DOHH2 (cell line): ENCODE results near the gene DMRTA2.

Experiments used
- H3F3A ChIP-seq: fragments of 200-600 bp; sonication (generic), shearing (Covaris generic); 2 replicates; pipeline ENCODE4 v1.6.0; 2016; ENCODE audit warnings: antibody characterized with exemption, mild to moderate bottlenecking; ENCODE audit not compliant: control insufficient read depth, insufficient read depth
- H3K27ac ChIP-seq: fragments of 200-600 bp; sonication (generic); 2 replicates; pipeline ENCODE4 v1.5.1; 2014; ENCODE audit warnings: low read depth, mild to moderate bottlenecking, low read length, moderate library complexity
- H3K27me3 ChIP-seq: fragments of 200-600 bp; sonication (generic); 2 replicates; pipeline ENCODE4 v1.6.1; 2014; ENCODE audit warnings: mild to moderate bottlenecking, low read length, mixed read lengths; ENCODE audit not compliant: control insufficient read depth
- H3K36me3 ChIP-seq: fragments of 200-600 bp; sonication (generic); 2 replicates; pipeline ENCODE4 v1.6.1; 2014; ENCODE audit warnings: mild to moderate bottlenecking, low read length, moderate library complexity, mixed read lengths; ENCODE audit not compliant: control insufficient read depth
- H3K4me1 ChIP-seq: fragments of 200-600 bp; sonication (generic); 2 replicates; pipeline ENCODE4 v1.6.1; 2014; ENCODE audit warnings: mild to moderate bottlenecking, low read length, mixed read lengths; ENCODE audit not compliant: control insufficient read depth
- H3K4me2 ChIP-seq: fragments of 200-600 bp; sonication (generic); 2 replicates; pipeline ENCODE4 v1.6.0; 2014; ENCODE audit warnings: mild to moderate bottlenecking, low read length, moderate library complexity
- H3K4me3 ChIP-seq: fragments of 200-600 bp; sonication (generic); 2 replicates; pipeline ENCODE4 v1.5.1; 2014; ENCODE audit warnings: mild to moderate bottlenecking, low read length, mixed read lengths
- H3K79me2 ChIP-seq: fragments of 200-600 bp; sonication (generic); 2 replicates; pipeline ENCODE4 v1.6.1; 2014; ENCODE audit warnings: mild to moderate bottlenecking, low read length, mixed read lengths; ENCODE audit not compliant: control insufficient read depth
- H3K9me2 ChIP-seq: fragments of 200-600 bp; sonication (generic); replicated peaks from 2 replicates; pipeline ENCODE4 v1.6.1; 2014; ENCODE audit warnings: mild to moderate bottlenecking, low read length, mixed read lengths; ENCODE audit not compliant: control insufficient read depth
- H3K9me3 ChIP-seq: fragments of 200-600 bp; sonication (generic); 2 replicates; pipeline ENCODE4 v1.6.1; 2014; ENCODE audit warnings: antibody characterized with exemption, low read length, mixed read lengths; ENCODE audit not compliant: control insufficient read depth, insufficient read depth
- H4K20me1 ChIP-seq: fragments of 200-600 bp; sonication (generic); 2 replicates; pipeline ENCODE4 v1.6.0; 2014; ENCODE audit warnings: low read depth, mild to moderate bottlenecking, antibody characterized with exemption, low read length, moderate library complexity; ENCODE audit not compliant: control insufficient read depth, insufficient read depth
- CTCF ChIP-seq: fragments of 200-600 bp; sonication (generic); IDR thresholded peaks from one replicate; pipeline ENCODE4 v1.5.1; 2014; ENCODE audit warnings: antibody characterized with exemption, mild to moderate bottlenecking, low read depth, low read length; ENCODE audit not compliant: poor library complexity, severe bottlenecking
- EZH2phosphoT487 ChIP-seq: fragments of 200-600 bp; sonication (generic); IDR thresholded peaks from 2 replicates; pipeline ENCODE4 v1.6.1; 2017; ENCODE audit warnings: borderline replicate concordance, mild to moderate bottlenecking, antibody characterized with exemption, low read length, moderate library complexity, mixed read lengths

DMRTA2 gene

GRCh38 chr1:50426108-50426700 is 3.0 kb upstream of the DMRTA2 start:
- Histone ChIP-seq H4K20me1 (no peaks in the 10 kb centered on the region), H3K27me3 (peaks cover 22% of the 10 kb centered on the region), H3K27ac (no peak overlapping the region), H3K4me3 (no peak overlapping the region), H3K4me2 (no peak overlapping the region), H3K9me2 (no peaks in the 10 kb centered on the region), H3K36me3 (no peaks in the 10 kb centered on the region), H3F3A (no peaks in the 10 kb centered on the region), H3K9me3 (no peaks in the 10 kb centered on the region), H3K79me2 (no peaks in the 10 kb centered on the region), H3K4me1 (no peaks in the 10 kb centered on the region)
- TF ChIP-seq CTCF: no peak
- TF ChIP-seq EZH2phosphoT487: no peak

- Histone ChIP-seq H3K79me2 (no peaks in the 10 kb centered on the region), H4K20me1 (no peaks in the 10 kb centered on the region), H3K4me3 (no peak overlapping the region), H3K4me2 (no peak overlapping the region), H3K9me3 (no peaks in the 10 kb centered on the region), H3K36me3 (no peaks in the 10 kb centered on the region), H3K27ac (no peak overlapping the region), H3K4me1 (no peaks in the 10 kb centered on the region), H3K27me3 (peaks cover 17% of the 10 kb centered on the region), H3K9me2 (no peaks in the 10 kb centered on the region), H3F3A (no peaks in the 10 kb centered on the region)
- no peak for TF ChIP-seq CTCF
- TF ChIP-seq EZH2phosphoT487: no peak
Measured at GRCh38 chr1:50425376-50426107, 2.3 kb upstream of the DMRTA2 start.

- Histone ChIP-seq H3K4me2 (no peak overlapping the region), H3K9me2 (no peaks in the 10 kb centered on the region), H3K27me3 (peaks cover 15% of the 10 kb centered on the region), H4K20me1 (no peaks in the 10 kb centered on the region), H3K79me2 (no peaks in the 10 kb centered on the region), H3F3A (no peaks in the 10 kb centered on the region), H3K4me1 (no peaks in the 10 kb centered on the region), H3K9me3 (no peaks in the 10 kb centered on the region), H3K36me3 (no peaks in the 10 kb centered on the region), H3K4me3 (no peak overlapping the region), H3K27ac (no peak overlapping the region)
- TF ChIP-seq EZH2phosphoT487 (no peak), CTCF (no peak)
Measured at GRCh38 chr1:50424884-50425375, 1.7 kb upstream of the DMRTA2 start.
